GM18526 (cell line): ENCODE measurements around the gene DHTKD1.

Source experiments
- POLR2A ChIP-seq: IDR thresholded peaks from 3 replicates; pipeline ENCODE4 v1.6.1; 2011; ENCODE audit not compliant: insufficient read length; ENCODE audit errors: extremely low read depth

DHTKD1 gene

GRCh38 chr10:12113627-12114026, 44.9 kb downstream of the DHTKD1 start:
- no peak for TF ChIP-seq POLR2A

- TF ChIP-seq POLR2A, result no peak
Observed at GRCh38 chr10:12121673-12122072, 52.9 kb downstream of the DHTKD1 start.

- peak; percentile 70 for TF ChIP-seq POLR2A
Observed at GRCh38 chr10:12129222-12130111, 60.7 kb downstream of the DHTKD1 start, which contains the start of gene SEC61A2. Gene SEC61A2, plus strand, starts transcription at chr10:12129677. Its CDS starts 111 bp downstream, at chr10:12129788.

GRCh38 chr10:12130237-12130872, 61.6 kb downstream of the DHTKD1 start:
- TF ChIP-seq POLR2A, result no peak

GRCh38 chr10:12135631-12136030, 66.9 kb downstream of the DHTKD1 start:
- no peak for TF ChIP-seq POLR2A

- TF ChIP-seq POLR2A, result no peak
Observed at GRCh38 chr10:12140038-12140437, 71.3 kb downstream of the DHTKD1 start.

- TF ChIP-seq POLR2A, result no peak
Observed at GRCh38 chr10:12144538-12144937, 75.8 kb downstream of the DHTKD1 start.

- no peak for TF ChIP-seq POLR2A
Observed at GRCh38 chr10:12150163-12150562, 81.4 kb downstream of the DHTKD1 start.

- no peak for TF ChIP-seq POLR2A
Observed at GRCh38 chr10:12154516-12154915, 85.8 kb downstream of the DHTKD1 start.

- no peak for TF ChIP-seq POLR2A
Observed at GRCh38 chr10:12156367-12157123, 87.8 kb downstream of the DHTKD1 start.

- no peak for TF ChIP-seq POLR2A
Observed at GRCh38 chr10:12158111-12158510, 89.4 kb downstream of the DHTKD1 start.

GRCh38 chr10:12160664-12161063, 91.9 kb downstream of the DHTKD1 start:
- no peak for TF ChIP-seq POLR2A

GRCh38 chr10:12162927-12163326, 94.2 kb downstream of the DHTKD1 start:
- TF ChIP-seq POLR2A, result no peak

- no peak for TF ChIP-seq POLR2A
Observed at GRCh38 chr10:12164085-12164484, 95.3 kb downstream of the DHTKD1 start.

GRCh38 chr10:12165036-12165435, 96.3 kb downstream of the DHTKD1 start:
- no peak for TF ChIP-seq POLR2A
